SK-N-SH (cell line): ENCODE data around the gene SRRM4. TPM values are rescaled to one million over a fixed set of nuclear protein-coding genes. Genes with fewer than 3 reads are reported as not detected.

Experiments used
- CTCF ChIA-PET: fragments of 300-600, 350-600 bp; formaldehyde crosslinking; extraction: SDS; loops from one replicate; lab custom pipeline; 2021; lab: Yijun Ruan, JAX
- POLR2A ChIA-PET: fragments of 350-600 bp; sonication (Branson Sonifier 250); formaldehyde crosslinking; extraction: SDS; loops from one replicate; lab custom pipeline; 2020; ENCODE audit warnings: antibody characterized with exemption, inconsistent platforms; lab: Yijun Ruan, JAX
- DNase-seq: peaks from one replicate; pipeline ENCODE4 v3.0.0; 2012
- H2AFZ ChIP-seq: fragments of 200-600 bp; sonication (generic); 2 replicates; pipeline ENCODE4 v1.8.1; 2016; ENCODE audit warnings: antibody characterized with exemption, mild to moderate bottlenecking, low read depth
- H3F3A ChIP-seq: fragments of 200-600 bp; sonication (generic); replicated peaks from 2 replicates; pipeline ENCODE3; 2016; ENCODE audit warnings: antibody characterized with exemption, mild to moderate bottlenecking; ENCODE audit not compliant: insufficient read depth
- H3K27ac ChIP-seq, 2 experiments: fragments of 200-500 bp in 1 of 2; fragments of 200-600 bp in 1 of 2; sonication (Bioruptor generic) in 1 of 2; sonication (generic), shearing (Covaris generic) in 1 of 2; 2 replicates each; pipeline versions ENCODE4 v1.5.1 to v1.6.1; 2014 to 2016; ENCODE audit warnings: low read depth in 2 of 2, inconsistent platforms in 1 of 2, low read length in 1 of 2, mild to moderate bottlenecking in 1 of 2, mixed read lengths in 1 of 2
- H3K27me3 ChIP-seq: fragments of 200-600 bp; sonication (generic), shearing (Covaris generic); 2 replicates; pipeline ENCODE4 v1.6.1; 2016; ENCODE audit warnings: mixed run types; ENCODE audit not compliant: insufficient read depth
- H3K36me3 ChIP-seq, 2 experiments: fragments of 200-500 bp in 1 of 2; fragments of 200-600 bp in 1 of 2; sonication (Bioruptor generic) in 1 of 2; sonication (generic) in 1 of 2; replicated peaks in 1 of 2; 2 replicates each; pipeline versions ENCODE3 to v1.5.1; 2014 to 2016; ENCODE audit warnings: low read length in 1 of 2, mild to moderate bottlenecking in 1 of 2; ENCODE audit not compliant: insufficient read depth in 2 of 2, control insufficient read depth in 1 of 2
- H3K4me1 ChIP-seq, 2 experiments: fragments of 200-500 bp in 1 of 2; fragments of 200-600 bp in 1 of 2; sonication (Bioruptor generic) in 1 of 2; sonication (generic), shearing (Covaris generic) in 1 of 2; 2 replicates each; pipeline versions ENCODE4 v1.5.1 to v1.6.1; 2014 to 2016; ENCODE audit warnings: low read depth in 1 of 2, low read length in 1 of 2, mixed run types in 1 of 2; ENCODE audit not compliant: insufficient read depth in 2 of 2, control insufficient read depth in 1 of 2
- H3K4me2 ChIP-seq: fragments of 200-600 bp; sonication (generic), shearing (Covaris generic); 2 replicates; pipeline ENCODE4 v1.6.1; 2017; ENCODE audit warnings: mixed run types
- H3K4me3 ChIP-seq, 2 experiments: fragments of 200-500 bp in 1 of 2; fragments of 200-600 bp in 1 of 2; sonication (Bioruptor generic) in 1 of 2; sonication (generic), shearing (Covaris generic) in 1 of 2; 2 replicates each; pipeline versions ENCODE4 v1.5.1 to v1.8.1; 2014 to 2016; ENCODE audit warnings: low read depth in 2 of 2, inconsistent platforms in 1 of 2, low read length in 1 of 2, mild to moderate bottlenecking in 1 of 2, mixed read lengths in 1 of 2, moderate library complexity in 1 of 2
- H3K79me2 ChIP-seq: fragments of 200-600 bp; sonication (generic); 2 replicates; pipeline ENCODE4 v1.8.1; 2017; ENCODE audit warnings: mild to moderate bottlenecking; ENCODE audit not compliant: insufficient read depth
- H3K9ac ChIP-seq: fragments of 200-600 bp; sonication (generic); 2 replicates; pipeline ENCODE4 v1.6.1; 2017; ENCODE audit warnings: mixed run types
- H3K9me2 ChIP-seq: fragments of 200-600 bp; sonication (generic); 2 replicates; pipeline ENCODE4 v1.6.1; 2017; ENCODE audit warnings: mixed run types
- H3K9me3 ChIP-seq: fragments of 200-600 bp; sonication (generic); 2 replicates; pipeline ENCODE4 v1.6.1; 2017; ENCODE audit warnings: mixed run types, mild to moderate bottlenecking, moderate library complexity
- H4K20me1 ChIP-seq: fragments of 200-600 bp; sonication (generic); 2 replicates; pipeline ENCODE4 v1.6.1; 2017; ENCODE audit warnings: mild to moderate bottlenecking, mixed run types; ENCODE audit not compliant: insufficient read depth
- CHD2 ChIP-seq: fragments of 150-350 bp; IDR thresholded peaks from 2 replicates; pipeline ENCODE4 v1.6.1; 2018; ENCODE audit warnings: low read length; ENCODE audit not compliant: partially characterized antibody
- CTCF ChIP-seq: fragments of 200-600 bp; sonication (generic); IDR thresholded peaks from 2 replicates; pipeline ENCODE4 v1.6.1; 2017; ENCODE audit warnings: antibody characterized with exemption, mild to moderate bottlenecking, moderate library complexity
- ELF1 ChIP-seq: IDR thresholded peaks from 2 replicates; pipeline ENCODE4 v1.4.0; 2012
- EP300 ChIP-seq, 2 experiments: IDR thresholded peaks; 2 replicates each; pipeline versions ENCODE4 v1.4.0 to v1.6.1; 2012; ENCODE audit warnings: borderline replicate concordance in 1 of 2, low read depth in 1 of 2, low read length in 1 of 2
- EZH2phosphoT487 ChIP-seq: fragments of 200-600 bp; sonication (generic); IDR thresholded peaks from 2 replicates; pipeline ENCODE4 v1.6.1; 2017; ENCODE audit warnings: low read depth, mixed run types, mild to moderate bottlenecking, antibody characterized with exemption, moderate library complexity, borderline replicate concordance
- FOSL2 ChIP-seq: IDR thresholded peaks from 2 replicates; pipeline ENCODE4 v1.4.0; 2012; ENCODE audit warnings: low read depth, mild to moderate bottlenecking, moderate library complexity, borderline replicate concordance
- FOXM1 ChIP-seq: IDR thresholded peaks from 2 replicates; pipeline ENCODE4 v1.4.0; 2012; ENCODE audit warnings: low read depth, mild to moderate bottlenecking
- GABPA ChIP-seq: IDR thresholded peaks from 2 replicates; pipeline ENCODE4 v1.4.0; 2012; ENCODE audit warnings: low read depth, mild to moderate bottlenecking
- MAX ChIP-seq: IDR thresholded peaks from 2 replicates; pipeline ENCODE4 v1.4.0; 2012; ENCODE audit warnings: low read depth
- MEF2A ChIP-seq: IDR thresholded peaks from 2 replicates; pipeline ENCODE4 v1.4.0; 2012; ENCODE audit warnings: low read depth, borderline replicate concordance
- MXI1 ChIP-seq: IDR thresholded peaks from 2 replicates; pipeline ENCODE4 v1.6.1; 2012; ENCODE audit warnings: mild to moderate bottlenecking, low read depth, low read length, improper control_type of control experiment
- NFIC ChIP-seq: IDR thresholded peaks from 2 replicates; pipeline ENCODE4 v1.4.0; 2012; ENCODE audit warnings: borderline replicate concordance
- NRF1 ChIP-seq: IDR thresholded peaks from 2 replicates; pipeline ENCODE4 v1.6.1; 2012; ENCODE audit warnings: low read depth, mild to moderate bottlenecking, low read length
- REST ChIP-seq: IDR thresholded peaks from 2 replicates; pipeline ENCODE4 v1.6.1; 2012; ENCODE audit warnings: mild to moderate bottlenecking, low read depth, low read length, moderate library complexity
- RFX5 ChIP-seq: IDR thresholded peaks from 2 replicates; pipeline ENCODE4 v1.6.1; 2012; ENCODE audit warnings: mild to moderate bottlenecking, improper control_type of control experiment, low read length
- SIN3A ChIP-seq: IDR thresholded peaks from 2 replicates; pipeline ENCODE4 v1.6.1; 2012; ENCODE audit warnings: low read depth, mild to moderate bottlenecking, low read length, moderate library complexity, borderline replicate concordance
- SMC3 ChIP-seq: IDR thresholded peaks from 2 replicates; pipeline ENCODE4 v1.6.1; 2012; ENCODE audit warnings: low read depth, low read length, improper control_type of control experiment
- TCF12 ChIP-seq: IDR thresholded peaks from 2 replicates; pipeline ENCODE4 v1.4.0; 2012
- USF1 ChIP-seq: IDR thresholded peaks from 2 replicates; pipeline ENCODE4 v1.4.0; 2012; ENCODE audit warnings: low read depth, borderline replicate concordance
- USF2 ChIP-seq: fragments of 150-350 bp; IDR thresholded peaks from 2 replicates; pipeline ENCODE4 v1.6.1; 2017; ENCODE audit warnings: antibody characterized with exemption, low read length, low read depth, borderline replicate concordance
- WGBS: methylation state at CpG from one replicate; pipeline ENCODE4 v1.1.6; 2017; ENCODE audit warnings: low lambda C conversion rate; 5-methylcytosine and 5-hydroxymethylcytosine counted together
- polyA plus RNA-seq, 3 experiments: library from polyadenylated mRNA; depleted of rRNA; stranded (reverse); fragments of >200 nt; gene quantifications; 2 replicates each; pipeline ENCODE4 v1.2.3, GENCODE V29; 2012

Gene SRRM4
- polyA plus RNA-seq, 1 of the 3 experiments (the other 2 are of a cell fraction), result 0.03 TPM

GRCh38 chr12:118986050-118986449 lies 4.7 kb downstream of the SRRM4 start:
- ChIA-PET CTCF (interaction anchor here (1.0 to 3.0 kb wide), 2 partner anchors 14 to 51 kb away, joined by 3 to 9 read pairs; no protein-coding TSS in a partner anchor), POLR2A (no interaction called here)
- no peak for TF ChIP-seq EP300 (IDR thresholded peaks at IDR 0.05; ENCODE audit: borderline replicate concordance in 1 of 2, low read depth in 1 of 2, low read length in 1 of 2)
- no peak for TF ChIP-seq RFX5
- no peak for TF ChIP-seq MEF2A
- TF ChIP-seq MXI1, result no peak
- TF ChIP-seq MAX, result no peak
- no peak for TF ChIP-seq SIN3A
- no peak for TF ChIP-seq EZH2phosphoT487
- TF ChIP-seq USF1, result no peak
- TF ChIP-seq NFIC, result no peak
- TF ChIP-seq ELF1, result no peak
- no peak for TF ChIP-seq REST
- TF ChIP-seq GABPA, result no peak
- TF ChIP-seq NRF1, result no peak
- no peak for TF ChIP-seq FOXM1
- no peak for TF ChIP-seq CHD2
- no peak for TF ChIP-seq USF2
- TF ChIP-seq TCF12, result no peak
- TF ChIP-seq CTCF, result no peak
- no peak for TF ChIP-seq FOSL2
- no peak for TF ChIP-seq SMC3
- no peak overlapping the region for H2AFZ ChIP-seq
- H3K9me2 ChIP-seq, result no peaks in the 10 kb centered on the region
- H3F3A ChIP-seq, result no peaks in the 10 kb centered on the region
- H3K27ac ChIP-seq, result no peak overlapping the region
- H3K27me3 ChIP-seq, result no peaks in the 10 kb centered on the region
- WGBS, result 32% methylated on average over 8 of the region's 8 CpGs
- H3K9me3 ChIP-seq, result no peaks in the 10 kb centered on the region
- H3K79me2 ChIP-seq, result no peaks in the 10 kb centered on the region
- H3K4me1 ChIP-seq, result peaks cover 0 to 15% of the 10 kb centered on the region in 2 experiments; a peak in 2 of 4 replicates
- H4K20me1 ChIP-seq, result no peaks in the 10 kb centered on the region
- no peak overlapping the region for H3K4me2 ChIP-seq
- DNase-seq, result no peak
- H3K9ac ChIP-seq, result no peak overlapping the region
- no peak overlapping the region for H3K4me3 ChIP-seq
- H3K36me3 ChIP-seq, result no peaks in the 10 kb centered on the region
